ENCODE data around the gene CEP97. TPM values are rescaled to one million over a fixed set of nuclear protein-coding genes. Genes with fewer than 3 reads are reported as not detected.

The CEP97 gene
- total and polyA plus RNA-seq, 3 donors from 2014 or later, result 19.3 to 26.5 (median 22.1) TPM

DNA sequence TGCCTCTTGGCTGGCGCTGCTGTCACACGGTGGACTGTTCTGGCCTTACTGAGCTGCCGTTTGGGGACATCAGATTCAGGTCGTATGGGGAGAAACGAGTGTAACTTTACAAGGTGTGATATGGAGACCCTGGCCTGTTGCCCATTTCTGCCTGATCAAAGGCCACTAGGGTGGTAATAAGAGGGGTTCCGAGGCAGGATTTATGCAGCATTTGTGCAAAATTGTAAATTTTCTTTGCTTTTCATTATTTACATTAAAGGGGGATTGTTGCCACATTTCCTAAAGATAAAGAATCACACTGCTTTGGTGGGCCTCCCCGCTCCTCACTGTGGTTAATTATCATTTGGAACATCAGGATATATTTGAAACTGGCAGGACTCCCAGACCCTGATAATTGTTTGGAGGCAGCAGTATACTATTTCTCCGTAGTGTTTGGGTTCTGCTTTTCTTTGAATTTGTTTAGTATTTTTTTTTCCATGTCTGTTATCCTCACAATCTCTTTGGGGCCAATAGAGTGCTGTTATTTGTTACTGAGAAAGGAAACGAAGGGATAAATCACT, 55.5 kb downstream of the CEP97 start:
- intact Hi-C loops (cut with DNase I; ENCODE audit: low total_unique reads), result no loop called here
- peak overlapping the region; percentile 85 to 90 for H3K27ac ChIP-seq
- DNase-seq, result no peak

DNA sequence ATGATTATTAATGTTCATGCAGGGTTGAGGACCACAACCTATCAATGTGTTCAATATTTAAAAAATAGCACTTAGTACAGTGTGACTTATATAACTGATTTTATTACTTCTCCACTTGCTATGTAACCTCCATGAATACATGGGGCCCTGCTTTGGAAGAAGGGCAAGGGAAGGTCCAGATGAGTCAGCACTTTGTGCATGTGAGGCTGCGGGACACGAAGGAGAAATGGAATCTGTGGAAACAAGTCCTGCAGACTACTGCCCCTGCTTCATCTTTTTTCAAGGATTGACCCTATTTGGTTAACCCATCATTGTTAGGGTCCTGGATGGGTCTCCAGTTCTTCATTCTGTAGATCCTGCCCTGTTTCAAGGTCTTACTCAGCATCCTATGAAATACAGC, 56.2 kb downstream of the CEP97 start:
- no peak overlapping the region for H3K4me3 ChIP-seq
- no peaks in the 10 kb centered on the region for H3K36me3 ChIP-seq (ENCODE audit: low read depth, missing control alignments)
- DNase-seq, result peak; percentile 25
- peaks cover 8% of the 10 kb centered on the region for H3K4me1 ChIP-seq
- intact Hi-C loops (cut with DNase I; ENCODE audit: low total_unique reads), result no loop called here
- H3K27me3 ChIP-seq, result no peaks in the 10 kb centered on the region
- H3K9me3 ChIP-seq, result no peaks in the 10 kb centered on the region
- 17 to 39% methylated on average over 2 of the region's 2 CpGs for WGBS, 2 donors
- H3K27ac ChIP-seq, result no peak overlapping the region
- no peak for TF ChIP-seq POLR2A (IDR thresholded peaks at IDR 0.05)
- no peak for TF ChIP-seq CTCF (IDR thresholded peaks at IDR 0.05)

More for the DNA sequence above, 55.5 kb downstream of the CEP97 start:
- no peak for TF ChIP-seq CTCF (IDR thresholded peaks at IDR 0.05)
- TF ChIP-seq POLR2A (IDR thresholded peaks at IDR 0.05), result no peak
- WGBS, 2 donors, result 6% methylated on average over 9 of the region's 9 CpGs
- H3K27me3 ChIP-seq, result no peaks in the 10 kb centered on the region
- no peaks in the 10 kb centered on the region for H3K36me3 ChIP-seq (ENCODE audit: low read depth, missing control alignments)
- no peaks in the 10 kb centered on the region for H3K9me3 ChIP-seq
- H3K4me1 ChIP-seq, result peaks cover 8% of the 10 kb centered on the region
- peak overlapping the region; percentile 91 to 96 for H3K4me3 ChIP-seq

- H3K27ac ChIP-seq, result no peak overlapping the region
- peaks cover 8% of the 10 kb centered on the region for H3K4me1 ChIP-seq
- no peaks in the 10 kb centered on the region for H3K9me3 ChIP-seq
- no peak for DNase-seq
- no peaks in the 10 kb centered on the region for H3K27me3 ChIP-seq
- TF ChIP-seq POLR2A (IDR thresholded peaks at IDR 0.05) (no peak), CTCF (IDR thresholded peaks at IDR 0.05) (no peak)
- no peaks in the 10 kb centered on the region for H3K36me3 ChIP-seq (ENCODE audit: low read depth, missing control alignments)
- intact Hi-C loops (cut with DNase I; ENCODE audit: low total_unique reads), result no loop called here
- H3K4me3 ChIP-seq, result no peak overlapping the region
Measured at GRCh38 chr3:101781166-101781565, 56.8 kb downstream of the CEP97 start.

DNA sequence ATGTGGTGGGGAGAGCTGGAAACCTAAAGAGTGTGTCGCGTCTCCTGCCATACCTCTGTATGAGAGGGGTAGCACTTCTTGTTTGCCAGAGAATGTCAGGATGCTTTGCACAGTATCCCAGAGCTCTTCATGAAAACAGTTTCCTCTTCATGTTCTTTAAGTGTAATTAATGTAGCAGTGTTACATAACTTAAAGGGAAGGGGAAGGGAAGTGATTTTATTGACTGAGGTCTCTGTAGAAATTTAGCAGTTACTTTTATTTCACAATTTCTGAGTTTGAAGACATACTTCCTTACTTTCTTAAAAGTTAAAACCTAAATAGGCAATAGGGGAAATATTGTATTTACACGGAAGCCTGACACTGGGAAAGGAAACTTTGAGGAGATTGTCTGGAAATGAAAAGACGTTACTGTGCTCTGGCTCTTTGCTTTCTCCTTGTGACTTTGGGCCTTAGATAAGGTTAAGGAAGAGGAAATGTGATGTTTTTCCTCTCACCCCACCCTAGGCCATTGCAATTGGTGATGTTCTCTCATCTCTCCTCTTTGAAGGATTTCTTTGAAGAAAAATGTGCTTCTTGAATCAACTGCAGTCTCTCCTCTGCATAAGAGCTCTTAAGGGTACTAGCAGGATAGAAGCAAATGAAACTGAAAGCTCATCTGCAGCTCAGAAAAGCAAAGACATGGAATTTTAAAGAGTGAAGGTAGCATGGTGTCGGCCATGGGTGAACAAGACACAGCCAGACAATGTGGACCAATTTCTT, 60.6 kb downstream of the CEP97 start:
- no peaks in the 10 kb centered on the region for H3K36me3 ChIP-seq (ENCODE audit: low read depth, missing control alignments)
- H3K9me3 ChIP-seq, result no peaks in the 10 kb centered on the region
- DNase-seq, result no peak
- H3K4me1 ChIP-seq, result peaks cover 4% of the 10 kb centered on the region
- 84 to 89% methylated on average over 5 of the region's 5 CpGs for WGBS, 2 donors
- no peak overlapping the region for H3K4me3 ChIP-seq
- TF ChIP-seq CTCF (IDR thresholded peaks at IDR 0.05), result no peak
- no peak for TF ChIP-seq POLR2A (IDR thresholded peaks at IDR 0.05)
- H3K27me3 ChIP-seq, result no peaks in the 10 kb centered on the region
- intact Hi-C loops (cut with DNase I; ENCODE audit: low total_unique reads), result no loop called here
- H3K27ac ChIP-seq, result peak overlapping the region in 1 of 2 donors; percentile 7

GRCh38 chr3:101791778-101792177, 67.4 kb downstream of the CEP97 start:
- no peaks in the 10 kb centered on the region for H3K36me3 ChIP-seq (ENCODE audit: low read depth, missing control alignments)
- TF ChIP-seq POLR2A (IDR thresholded peaks at IDR 0.05) (no peak), CTCF (IDR thresholded peaks at IDR 0.05) (no peak)
- H3K4me3 ChIP-seq, result no peak overlapping the region
- intact Hi-C loops (cut with DNase I; ENCODE audit: low total_unique reads), result no loop called here
- WGBS, 2 donors, result 87 to 92% methylated on average over 4 of the region's 4 CpGs
- no peak for DNase-seq
- no peaks in the 10 kb centered on the region for H3K9me3 ChIP-seq
- no peaks in the 10 kb centered on the region for H3K27me3 ChIP-seq
- no peak overlapping the region for H3K27ac ChIP-seq
- no peaks in the 10 kb centered on the region for H3K4me1 ChIP-seq
